H54 (cell line): ENCODE data around the gene KRTAP10-4.
"Not testable (repeated sequence)": the region's sequence is repeated elsewhere in the genome, so short reads cannot be mapped to it uniquely, and the experiment has no call there.

Experiments
- DNase-seq: peaks from one replicate; pipeline ENCODE4 v3.0.0; 2011; ENCODE audit warnings: low spot score, mixed read lengths; ENCODE audit not compliant: insufficient read length
- FAIRE-seq: peaks from 3 replicates; lab custom pipeline; 2011; peaks lifted over from hg19 to GRCh38; lab: Jason Lieb, UNC
- POLR2A ChIP-seq: IDR thresholded peaks from 2 replicates; pipeline ENCODE4 v1.6.1; 2011; ENCODE audit warnings: low read depth, mild to moderate bottlenecking, low read length

The KRTAP10-4 gene

DNA sequence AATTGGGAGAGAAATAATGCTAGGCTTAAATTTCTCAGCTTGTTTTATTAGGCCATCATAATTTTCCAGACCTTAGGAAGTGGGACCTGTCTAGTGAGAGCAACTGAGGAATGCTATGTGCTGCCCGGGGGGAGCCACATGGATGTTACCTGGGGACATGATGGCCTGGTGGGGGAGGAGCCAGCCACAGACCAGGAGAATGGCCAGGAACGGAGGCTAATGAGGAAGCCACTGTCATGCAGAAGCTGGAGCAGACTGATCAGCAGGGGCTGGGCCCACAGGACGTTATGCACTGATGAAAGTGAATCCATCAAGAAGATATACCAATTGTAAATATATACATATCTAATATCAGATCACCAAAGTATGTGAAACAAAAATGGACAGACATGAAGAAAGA is 29.0 kb upstream of the KRTAP10-4 start:
- no peak for TF ChIP-seq POLR2A
- no peak for FAIRE-seq
- DNase-seq = no peak

DNA sequence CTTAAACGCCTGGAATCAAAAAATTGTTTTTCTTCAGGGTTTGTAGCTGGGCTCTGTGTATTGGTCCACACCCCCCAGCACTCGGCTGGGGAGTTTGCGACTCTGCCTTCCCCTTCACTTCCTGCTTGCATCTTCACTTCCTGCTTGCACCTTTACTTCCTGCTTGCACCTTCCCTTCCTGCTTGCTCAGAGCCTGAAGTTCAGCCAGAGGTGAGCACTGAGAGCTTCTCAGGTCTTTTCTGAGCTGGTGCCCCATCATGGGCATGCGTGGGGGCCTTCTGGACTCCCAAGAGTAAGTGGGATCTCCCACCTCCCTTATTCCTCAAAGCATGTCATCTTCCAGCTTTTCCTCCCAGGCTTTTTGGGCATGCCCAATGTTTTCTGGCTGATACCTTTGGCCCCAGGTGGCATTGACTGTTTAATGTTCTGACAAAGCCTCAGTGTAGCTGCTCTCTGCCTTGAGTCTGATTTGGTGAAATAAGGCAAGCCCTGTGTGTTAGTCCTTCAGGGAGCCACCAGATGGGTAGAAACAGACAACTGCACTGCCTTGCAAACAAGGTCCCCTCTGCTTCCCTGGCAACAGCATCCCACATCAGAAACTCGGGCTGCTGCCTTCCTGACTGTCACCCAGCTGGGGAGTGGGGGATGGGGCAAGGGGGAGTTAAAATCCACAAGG is 25.7 kb upstream of the KRTAP10-4 start:
- DNase-seq = no peak
- FAIRE-seq = no peak
- TF ChIP-seq POLR2A = no peak

DNA sequence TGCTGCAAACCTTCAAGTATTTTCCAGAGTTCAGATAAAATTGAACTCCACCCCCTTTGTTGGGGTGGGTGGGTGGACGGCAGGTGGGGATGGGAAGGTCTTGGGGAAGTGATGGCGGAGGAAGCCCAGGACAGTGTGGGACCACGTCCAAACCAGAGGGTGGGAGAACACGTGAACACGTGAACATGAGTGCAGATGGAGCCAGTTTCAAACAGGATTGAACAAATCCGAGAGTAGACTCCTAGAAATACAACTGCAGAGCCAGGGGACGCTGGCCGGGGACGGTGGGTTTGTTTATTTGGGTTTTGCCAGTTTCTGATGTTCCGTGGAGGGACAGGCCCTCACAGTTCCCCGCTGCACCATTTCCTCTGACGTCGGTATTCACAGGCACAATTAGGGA is 25.1 kb upstream of the KRTAP10-4 start:
- FAIRE-seq (no peak), DNase-seq (no peak)
- no peak for TF ChIP-seq POLR2A

DNA sequence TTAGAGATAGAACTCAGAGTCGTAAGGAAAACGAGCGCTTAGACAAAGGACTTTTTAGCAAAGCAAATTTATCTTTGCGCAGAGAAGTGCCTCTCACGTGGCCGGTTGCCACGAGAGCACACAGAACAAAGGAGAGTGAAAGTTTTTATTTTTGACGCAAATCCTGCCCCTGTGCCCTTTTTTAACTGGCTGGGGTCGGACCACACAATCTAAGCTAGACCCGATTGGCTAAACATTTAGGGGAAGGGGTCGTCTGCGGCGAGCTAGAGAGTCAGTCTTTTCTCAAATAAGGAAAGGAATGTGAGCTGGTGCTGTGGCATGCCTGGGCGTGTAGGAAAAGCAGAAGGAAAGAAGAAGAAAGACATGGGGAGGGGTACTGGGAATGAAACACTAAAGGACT is 24.6 kb upstream of the KRTAP10-4 start:
- DNase-seq (no peak), FAIRE-seq (no peak)
- no peak for TF ChIP-seq POLR2A

DNA sequence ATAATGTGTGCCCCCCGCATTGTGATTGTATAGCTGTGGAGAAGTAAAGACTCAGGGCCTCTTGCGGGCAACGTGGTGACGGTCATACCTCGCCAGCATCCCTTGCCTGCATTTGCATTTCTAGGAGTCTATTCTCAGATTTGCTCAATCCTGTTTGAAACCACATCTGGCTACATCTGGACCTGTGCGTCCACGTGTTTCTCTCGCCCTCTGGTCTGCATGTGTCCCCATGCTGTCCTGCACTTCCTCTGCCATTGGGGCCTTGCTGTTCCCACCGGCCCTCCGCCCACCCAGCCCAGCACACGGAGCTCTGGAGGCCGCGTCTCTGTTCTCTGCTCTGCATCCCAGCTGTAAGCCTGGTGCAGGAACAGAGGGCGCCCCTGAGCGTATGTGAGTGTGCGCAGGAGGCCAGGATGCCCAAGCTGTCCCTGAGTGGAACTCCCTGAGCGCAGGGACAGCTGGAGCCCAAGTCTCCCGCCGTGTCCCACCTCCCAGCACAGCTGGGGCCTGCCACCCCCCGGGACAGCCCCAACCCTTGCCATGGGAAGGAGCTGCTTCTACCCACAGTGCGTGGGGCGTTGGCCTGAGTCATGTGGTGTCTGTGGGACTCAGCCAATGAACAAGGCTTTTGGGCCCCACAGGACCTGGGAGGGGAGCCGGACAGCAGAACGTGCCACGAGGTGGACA is 23.9 kb upstream of the KRTAP10-4 start:
- FAIRE-seq = no peak
- no peak for DNase-seq
- no peak for TF ChIP-seq POLR2A

- not testable (repeated sequence) for FAIRE-seq, DNase-seq
Measured at GRCh38 chr21:44550285-44550684, 23.2 kb upstream of the KRTAP10-4 start.

GRCh38 chr21:44550807-44551206 is 22.7 kb upstream of the KRTAP10-4 start:
- DNase-seq = no peak
- no peak for FAIRE-seq
- no peak for TF ChIP-seq POLR2A

GRCh38 chr21:44551340-44551961 is 22.1 kb upstream of the KRTAP10-4 start, which contains the start of gene KRTAP10-2:
Gene KRTAP10-2 (minus strand): TSS chr21:44551505. CDS start chr21:44551458, 47 bp downstream.
- FAIRE-seq (no peak), DNase-seq (no peak)
- TF ChIP-seq POLR2A = no peak

DNA sequence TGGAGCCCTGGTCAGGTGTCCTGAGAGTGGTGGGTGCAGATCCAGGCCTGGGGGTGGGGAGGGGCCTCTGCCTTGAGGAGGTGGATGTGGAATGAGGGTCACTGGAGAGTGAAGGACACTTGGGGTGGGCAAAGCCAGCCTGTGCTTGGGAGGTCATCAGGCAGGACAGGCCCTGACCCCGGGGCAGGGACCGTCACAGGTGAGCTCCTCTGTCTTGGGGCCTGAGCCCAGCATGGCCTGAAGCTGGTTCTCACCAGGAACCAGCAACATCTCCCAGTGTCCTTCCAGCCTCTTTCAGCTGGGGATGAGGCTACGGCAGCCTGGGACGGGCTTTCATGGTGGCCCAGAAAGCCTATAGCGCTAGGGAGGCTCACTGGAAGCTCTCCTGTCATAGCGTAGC is 21.4 kb upstream of the KRTAP10-4 start:
- no peak for FAIRE-seq
- DNase-seq = no peak
- no peak for TF ChIP-seq POLR2A

GRCh38 chr21:44552681-44553080 is 20.8 kb upstream of the KRTAP10-4 start:
- DNase-seq = no peak
- no peak for FAIRE-seq
- TF ChIP-seq POLR2A = no peak

- DNase-seq = no peak
- FAIRE-seq = no peak
- TF ChIP-seq POLR2A = no peak
Measured at GRCh38 chr21:44555200-44555875, 18.2 kb upstream of the KRTAP10-4 start.

- no peak for DNase-seq
- TF ChIP-seq POLR2A = no peak
- no peak for FAIRE-seq
Measured at GRCh38 chr21:44556879-44557278, 16.6 kb upstream of the KRTAP10-4 start.

DNA sequence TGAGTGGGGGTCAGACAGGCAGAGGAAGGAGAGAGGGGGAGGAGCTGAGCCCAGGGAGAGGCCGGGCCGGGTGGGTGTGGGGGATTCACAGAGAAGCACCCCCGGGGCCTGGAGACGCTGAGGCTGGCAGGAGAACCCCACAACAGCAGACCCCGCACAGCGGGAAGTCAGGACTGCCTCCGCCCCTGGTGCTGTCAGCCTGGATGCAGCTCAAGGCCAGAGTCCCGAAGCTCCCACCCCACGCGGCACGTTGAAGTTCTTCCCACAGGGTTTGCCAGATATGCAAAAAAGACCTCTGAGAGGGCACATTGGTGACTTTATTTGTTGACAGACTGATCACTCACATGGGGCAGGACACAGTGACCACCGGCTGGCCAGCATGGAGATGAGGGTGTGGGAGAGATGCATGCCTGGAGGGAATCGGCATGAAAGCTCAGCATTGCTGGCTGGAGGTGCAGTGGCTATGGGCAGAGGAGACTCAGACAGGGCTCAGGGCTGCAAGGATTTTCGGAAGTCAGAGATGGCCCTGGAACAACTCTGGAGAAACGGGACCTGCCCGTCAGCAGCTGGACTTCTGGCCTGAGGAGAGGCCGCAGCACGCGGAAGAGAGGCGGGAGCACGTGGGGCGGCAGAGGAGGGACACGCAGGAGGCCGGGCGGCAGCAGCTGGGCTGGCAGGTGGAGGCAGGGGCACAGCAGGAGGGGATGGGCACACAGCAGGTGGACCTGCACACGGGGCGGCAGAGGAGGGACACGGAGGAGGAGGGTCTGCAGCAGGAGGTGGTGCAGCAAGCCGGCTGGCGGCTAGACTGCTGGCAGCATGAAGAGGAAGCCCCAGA is 15.8 kb upstream of the KRTAP10-4 start:
- no peak for TF ChIP-seq POLR2A
- FAIRE-seq (no peak), DNase-seq (no peak)

GRCh38 chr21:44558329-44558675 is 15.2 kb upstream of the KRTAP10-4 start:
- not testable (repeated sequence) for DNase-seq, FAIRE-seq
